Adipose tissue (tissue), 3 donors: ENCODE results near the gene POU5F2. TPM values are rescaled to one million over a fixed set of nuclear protein-coding genes. Genes with fewer than 3 reads are reported as not detected.

Experiments
- H3K27ac ChIP-seq: one replicate; pipeline ENCODE4 v1.5.1; 2013; ENCODE audit warnings: low read depth, low read length
- WGBS, 3 donors: extraction: QIAGEN DNeasy Blood & Tissue Kit; methylation state at CpG; one replicate each; pipeline ENCODE4 v1.1.7; 2013; 5-methylcytosine and 5-hydroxymethylcytosine counted together
- polyA plus RNA-seq, 3 donors: library from polyadenylated mRNA; stranded (reverse); fragments of 200-250 nt; gene quantifications; one replicate each; pipeline ENCODE4 v1.2.3, GENCODE V29; 2013
- donor health status: healthy with polysubstance abuse.
- donor health status: Bipolar disorder and iron deficiency.
- donor health status: healthy.

Gene POU5F2
- under 1 TPM in 1 of 3 donors, not detected in 2; 0.01 TPM for polyA plus RNA-seq

GRCh38 chr5:93741136-93741811 lies at the start of gene POU5F2:
Gene POU5F2, minus strand, starts transcription at chr5:93741600. Its CDS starts 37 bp downstream, at chr5:93741563.
- 95 to 97% (median 96%) methylated on average over 29 of the region's 29 CpGs for WGBS, 3 donors
- H3K27ac ChIP-seq, result no peak within 1 kb of the TSS

GRCh38 chr5:93790401-93790800 lies 49.0 kb upstream of the POU5F2 start:
- WGBS, 3 donors, result 91 to 98% (median 93%) methylated on average over 3 of the region's 3 CpGs
- no peak overlapping the region for H3K27ac ChIP-seq

- WGBS, 3 donors, result 66 to 75% (median 71%) methylated on average over 5 of the region's 5 CpGs
- H3K27ac ChIP-seq, result no peak overlapping the region
These were observed 48.0 kb upstream of the POU5F2 start for GRCh38 chr5:93789173-93790067.

- no peak overlapping the region for H3K27ac ChIP-seq
- 29 to 81% (median 75%) methylated on average over 1 of the region's 1 CpG for WGBS, 3 donors
These were observed 46.2 kb upstream of the POU5F2 start for GRCh38 chr5:93787598-93787997.

- WGBS, 3 donors, result 96 to 98% (median 97%) methylated on average over 2 of the region's 2 CpGs
- H3K27ac ChIP-seq, result no peak overlapping the region
These were observed 44.1 kb upstream of the POU5F2 start for GRCh38 chr5:93785475-93785874.

GRCh38 chr5:93782978-93783377 lies 41.6 kb upstream of the POU5F2 start:
- no peak overlapping the region for H3K27ac ChIP-seq
- 79 to 95% (median 91%) methylated on average over 1 of the region's 1 CpG for WGBS, 3 donors

GRCh38 chr5:93777620-93778019 lies 36.2 kb upstream of the POU5F2 start:
- WGBS, 3 donors, result 83 to 91% (median 84%) methylated on average over 3 of the region's 3 CpGs
- H3K27ac ChIP-seq, result no peak overlapping the region

GRCh38 chr5:93756372-93756771 lies 15.0 kb upstream of the POU5F2 start:
- no peak overlapping the region for H3K27ac ChIP-seq
- 92 to 94% (median 94%) methylated on average over 5 of the region's 5 CpGs for WGBS, 3 donors

- no peak overlapping the region for H3K27ac ChIP-seq
- WGBS, 3 donors, result 79 to 93% (median 84%) methylated on average over 10 of the region's 10 CpGs
These were observed 14.3 kb upstream of the POU5F2 start for GRCh38 chr5:93755716-93756115.

GRCh38 chr5:93748875-93749397 lies 7.5 kb upstream of the POU5F2 start:
- WGBS, 3 donors, result 88 to 93% (median 89%) methylated on average over 1 of the region's 1 CpG
- no peak overlapping the region for H3K27ac ChIP-seq

GRCh38 chr5:93746406-93747056 lies 5.1 kb upstream of the POU5F2 start:
- no peak overlapping the region for H3K27ac ChIP-seq

GRCh38 chr5:93736284-93736683 lies 5.1 kb downstream of the POU5F2 start:
- WGBS, 3 donors, result 82 to 95% (median 92%) methylated on average over 2 of the region's 2 CpGs
- no peak overlapping the region for H3K27ac ChIP-seq

GRCh38 chr5:93735378-93735777 lies 6.0 kb downstream of the POU5F2 start:
- WGBS, 3 donors, result 95 to 100% (median 100%) methylated on average over 1 of the region's 1 CpG
- H3K27ac ChIP-seq, result no peak overlapping the region

- 81 to 94% (median 90%) methylated on average over 3 of the region's 3 CpGs for WGBS, 3 donors
- no peak overlapping the region for H3K27ac ChIP-seq
These were observed 9.4 kb downstream of the POU5F2 start for GRCh38 chr5:93731987-93732386.

- no peak overlapping the region for H3K27ac ChIP-seq
- 90 to 100% (median 98%) methylated on average over 1 of the region's 1 CpG for WGBS, 3 donors
These were observed 14.8 kb downstream of the POU5F2 start for GRCh38 chr5:93726595-93726994.

- WGBS, 3 donors, result 92 to 100% (median 92%) methylated on average over 1 of the region's 1 CpG
- H3K27ac ChIP-seq, result no peak overlapping the region
These were observed 16.6 kb downstream of the POU5F2 start for GRCh38 chr5:93724791-93725190.

GRCh38 chr5:93723681-93724080 lies 17.7 kb downstream of the POU5F2 start:
- H3K27ac ChIP-seq, result no peak overlapping the region
- 76 to 85% (median 84%) methylated on average over 4 of the region's 4 CpGs for WGBS, 3 donors

GRCh38 chr5:93723005-93723404 lies 18.4 kb downstream of the POU5F2 start:
- H3K27ac ChIP-seq, result no peak overlapping the region

GRCh38 chr5:93722588-93722987 lies 18.8 kb downstream of the POU5F2 start:
- 64 to 80% (median 73%) methylated on average over 3 of the region's 3 CpGs for WGBS, 3 donors
- no peak overlapping the region for H3K27ac ChIP-seq
